PFSK-1 (cell line): ENCODE data around the gene TRIL.

Source experiments
- FOXP2 ChIP-seq: optimal IDR thresholded peaks from 2 replicates; pipeline ENCODE3; 2011; ENCODE audit warnings: borderline replicate concordance, control low read depth, inconsistent platforms; ENCODE audit not compliant: insufficient read depth; ENCODE audit errors: extremely low read length, extremely low read depth
- POLR2AphosphoS5 ChIP-seq: IDR thresholded peaks from 2 replicates; pipeline ENCODE4 v1.6.1; 2012; ENCODE audit warnings: low read depth, mild to moderate bottlenecking, control low read depth, low read length, moderate library complexity
- REST ChIP-seq, 2 experiments: IDR thresholded peaks; 2 replicates each; pipeline versions ENCODE4 v1.6.1 to v1.8.0; 2011 to 2012; ENCODE audit warnings: low read depth in 2 of 2, low read length in 2 of 2, control low read depth in 1 of 2, inconsistent platforms in 1 of 2, mild to moderate bottlenecking in 1 of 2, moderate library complexity in 1 of 2; ENCODE audit not compliant: insufficient read depth in 1 of 2
- SIN3A ChIP-seq: IDR thresholded peaks from 2 replicates; pipeline ENCODE4 v1.6.1; 2012; ENCODE audit warnings: mild to moderate bottlenecking, low read length, moderate library complexity, borderline replicate concordance; ENCODE audit not compliant: insufficient read depth
- TAF1 ChIP-seq: IDR thresholded peaks from 2 replicates; pipeline ENCODE4 v1.6.1; 2012; ENCODE audit warnings: low read length, control low read depth, borderline replicate concordance; ENCODE audit not compliant: insufficient read depth

Gene TRIL

GRCh38 chr7:28931565-28931964 lies 26.6 kb downstream of the TRIL start:
- no peak for TF ChIP-seq TAF1
- TF ChIP-seq FOXP2: no peak
- TF ChIP-seq POLR2AphosphoS5: no peak
- TF ChIP-seq SIN3A: no peak
- TF ChIP-seq REST (IDR thresholded peaks at IDR 0.05; ENCODE audit: insufficient read depth in 1 of 2, low read depth in 2 of 2, low read length in 2 of 2): no peak

GRCh38 chr7:28926871-28927597 lies 31.1 kb downstream of the TRIL start:
- TF ChIP-seq TAF1: no peak
- no peak for TF ChIP-seq POLR2AphosphoS5
- TF ChIP-seq REST (IDR thresholded peaks at IDR 0.05; ENCODE audit: insufficient read depth in 1 of 2, low read depth in 2 of 2, low read length in 2 of 2): no peak
- no peak for TF ChIP-seq FOXP2

- TF ChIP-seq POLR2AphosphoS5 (no peak), REST (IDR thresholded peaks at IDR 0.05; ENCODE audit: insufficient read depth in 1 of 2, low read depth in 2 of 2, low read length in 2 of 2) (no peak), TAF1 (no peak), FOXP2 (no peak), SIN3A (no peak)
Observed at GRCh38 chr7:28922624-28923331, 35.4 kb downstream of the TRIL start.

GRCh38 chr7:28921822-28922221 lies 36.3 kb downstream of the TRIL start:
- TF ChIP-seq FOXP2 (no peak), SIN3A (no peak), REST (IDR thresholded peaks at IDR 0.05; ENCODE audit: insufficient read depth in 1 of 2, low read depth in 2 of 2, low read length in 2 of 2) (no peak), POLR2AphosphoS5 (no peak), TAF1 (no peak)
